GM12878 (cell line): ENCODE results near the gene SLC23A2. TPM values are rescaled to one million over a fixed set of nuclear protein-coding genes. Genes with fewer than 3 reads are reported as not detected.

Experiments used
- DPF2 ChIP-seq: fragments of 450-650 bp; IDR thresholded peaks from 2 replicates; pipeline ENCODE4 v1.6.1; 2017; ENCODE audit warnings: mild to moderate bottlenecking
- JUND ChIP-seq: IDR thresholded peaks from 2 replicates; pipeline ENCODE4 v1.6.1; 2012; ENCODE audit warnings: low read depth, mild to moderate bottlenecking, low read length, improper control_type of control experiment, moderate library complexity
- MEF2B ChIP-seq: fragments of 450-650 bp; IDR thresholded peaks from 2 replicates; pipeline ENCODE4 v1.6.1; 2018; ENCODE audit warnings: mild to moderate bottlenecking, moderate library complexity; ENCODE audit not compliant: partially characterized antibody, poor library complexity, severe bottlenecking
- NFIC ChIP-seq: IDR thresholded peaks from 2 replicates; pipeline ENCODE4 v1.6.1; 2012; ENCODE audit warnings: low read depth, mild to moderate bottlenecking, inconsistent platforms, low read length, moderate library complexity
- NFYB ChIP-seq: IDR thresholded peaks from 2 replicates; pipeline ENCODE4 v1.6.1; 2011; ENCODE audit warnings: low read depth, mild to moderate bottlenecking, low read length, improper control_type of control experiment, moderate library complexity; ENCODE audit not compliant: insufficient read depth
- PAX5 ChIP-seq: IDR thresholded peaks from 2 replicates; pipeline ENCODE4 v1.6.1; 2011; ENCODE audit warnings: low read depth, low read length, borderline replicate concordance
- POLR2AphosphoS5 ChIP-seq: IDR thresholded peaks from 2 replicates; pipeline ENCODE4 v1.6.1; 2011; ENCODE audit warnings: mild to moderate bottlenecking, low read length, inconsistent platforms
- RAD51 ChIP-seq: fragments of 450-650 bp; IDR thresholded peaks from 2 replicates; pipeline ENCODE4 v1.6.1; 2016; ENCODE audit warnings: moderate library complexity, mild to moderate bottlenecking, inconsistent platforms
- RUNX3 ChIP-seq: IDR thresholded peaks from 2 replicates; pipeline ENCODE4 v1.6.1; 2012; ENCODE audit warnings: low read length, inconsistent platforms
- SMAD5 ChIP-seq: IDR thresholded peaks from 2 replicates; pipeline ENCODE4 v1.6.1; 2016; ENCODE audit warnings: antibody characterized with exemption, low read depth
- SREBF1 ChIP-seq: IDR thresholded peaks from 2 replicates; pipeline ENCODE4 v1.6.1; 2012; ENCODE audit warnings: mild to moderate bottlenecking, low read length
- polyA plus RNA-seq, 11 experiments: library from polyadenylated mRNA; depleted of rRNA in 4 of 11; unstranded in 6 of 11; stranded (reverse) in 5 of 11; fragments of >200 nt; fragmentation: Nextera tagmentation in 4 of 11; fragmentation: Illumina TruSeq in 1 of 11; extraction: Ambion mirVana in 4 of 11; extraction: Trizol in 1 of 11; gene quantifications; 1 replicate in 1 of 11; 2 replicates in 10 of 11; pipeline versions ENCODE4 v1.2.1 to v1.2.3, GENCODE V29; 2011 to 2016; ENCODE audit warnings: inconsistent platforms in 2 of 11, missing spikeins in 2 of 11, low read depth in 1 of 11
- total RNA-seq, 4 experiments: library from RNA; depleted of rRNA in 3 of 4; stranded (reverse); fragments of >200 nt in 3 of 4; fragmentation: Illumina TruSeq in 1 of 4; extraction: Trizol in 1 of 4; gene quantifications; 2 replicates each; pipeline versions ENCODE4 v1.2.1 to v1.2.3, GENCODE V29; 2013 to 2021
- TF ChIP-seq, protein P1 (sequence below): IDR thresholded peaks from 2 replicates; pipeline ENCODE4 v1.6.1; 2012; ENCODE audit warnings: improper control_type of control experiment, low read depth, low read length; ENCODE audit not compliant: insufficient replicate concordance
- TF ChIP-seq, protein P2 (sequence below): fragments of 450-650 bp; IDR thresholded peaks from 2 replicates; pipeline ENCODE4 v1.6.1; 2017; ENCODE audit warnings: mild to moderate bottlenecking, moderate library complexity
- TF ChIP-seq, protein P3 (sequence below): fragments of 450-650 bp; conservative IDR thresholded peaks from 2 replicates; pipeline ENCODE4 v1.6.1; 2017; ENCODE audit warnings: mild to moderate bottlenecking, moderate library complexity
- TF ChIP-seq, protein P4 (sequence below): IDR thresholded peaks from 2 replicates; pipeline ENCODE4 v1.6.1; 2012; ENCODE audit warnings: low read depth, low read length, improper control_type of control experiment
- TF ChIP-seq, protein P5 (sequence below): fragments of 450-650 bp; IDR thresholded peaks from 2 replicates; pipeline ENCODE4 v1.6.1; 2017; ENCODE audit warnings: low read depth, mild to moderate bottlenecking, moderate library complexity

SLC23A2 gene
- total and polyA plus RNA-seq, 10 of the 15 experiments (the other 5 are each of a cell fraction or from before 2014, with no cell fraction given) = 4.4 to 56.1 (median 35.5) TPM

DNA sequence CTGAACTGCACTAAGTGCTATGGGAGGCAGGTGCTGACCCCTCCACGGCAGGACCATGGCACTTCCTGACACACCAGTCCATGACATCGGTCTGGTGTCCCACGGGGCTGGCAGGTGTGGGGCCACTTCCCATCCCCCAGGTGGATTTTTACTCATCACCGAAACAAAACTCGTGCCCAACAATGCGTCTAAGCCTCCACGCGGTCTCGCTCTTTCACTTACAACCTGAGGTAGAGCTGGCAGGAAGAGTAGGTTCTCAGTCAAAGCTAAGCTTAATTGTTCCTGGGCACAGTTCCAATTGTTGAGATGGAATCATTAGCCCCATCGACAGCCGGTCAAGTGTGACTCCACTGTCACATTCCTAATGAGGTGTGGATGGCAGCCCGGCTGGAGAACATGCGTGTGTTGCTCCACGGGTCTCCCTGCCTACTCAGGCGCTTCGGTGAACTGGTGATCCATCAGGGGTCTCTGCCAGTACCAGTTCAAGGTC lies 125.7 kb downstream of the SLC23A2 start (continued):
- TF ChIP-seq, protein P1, sequence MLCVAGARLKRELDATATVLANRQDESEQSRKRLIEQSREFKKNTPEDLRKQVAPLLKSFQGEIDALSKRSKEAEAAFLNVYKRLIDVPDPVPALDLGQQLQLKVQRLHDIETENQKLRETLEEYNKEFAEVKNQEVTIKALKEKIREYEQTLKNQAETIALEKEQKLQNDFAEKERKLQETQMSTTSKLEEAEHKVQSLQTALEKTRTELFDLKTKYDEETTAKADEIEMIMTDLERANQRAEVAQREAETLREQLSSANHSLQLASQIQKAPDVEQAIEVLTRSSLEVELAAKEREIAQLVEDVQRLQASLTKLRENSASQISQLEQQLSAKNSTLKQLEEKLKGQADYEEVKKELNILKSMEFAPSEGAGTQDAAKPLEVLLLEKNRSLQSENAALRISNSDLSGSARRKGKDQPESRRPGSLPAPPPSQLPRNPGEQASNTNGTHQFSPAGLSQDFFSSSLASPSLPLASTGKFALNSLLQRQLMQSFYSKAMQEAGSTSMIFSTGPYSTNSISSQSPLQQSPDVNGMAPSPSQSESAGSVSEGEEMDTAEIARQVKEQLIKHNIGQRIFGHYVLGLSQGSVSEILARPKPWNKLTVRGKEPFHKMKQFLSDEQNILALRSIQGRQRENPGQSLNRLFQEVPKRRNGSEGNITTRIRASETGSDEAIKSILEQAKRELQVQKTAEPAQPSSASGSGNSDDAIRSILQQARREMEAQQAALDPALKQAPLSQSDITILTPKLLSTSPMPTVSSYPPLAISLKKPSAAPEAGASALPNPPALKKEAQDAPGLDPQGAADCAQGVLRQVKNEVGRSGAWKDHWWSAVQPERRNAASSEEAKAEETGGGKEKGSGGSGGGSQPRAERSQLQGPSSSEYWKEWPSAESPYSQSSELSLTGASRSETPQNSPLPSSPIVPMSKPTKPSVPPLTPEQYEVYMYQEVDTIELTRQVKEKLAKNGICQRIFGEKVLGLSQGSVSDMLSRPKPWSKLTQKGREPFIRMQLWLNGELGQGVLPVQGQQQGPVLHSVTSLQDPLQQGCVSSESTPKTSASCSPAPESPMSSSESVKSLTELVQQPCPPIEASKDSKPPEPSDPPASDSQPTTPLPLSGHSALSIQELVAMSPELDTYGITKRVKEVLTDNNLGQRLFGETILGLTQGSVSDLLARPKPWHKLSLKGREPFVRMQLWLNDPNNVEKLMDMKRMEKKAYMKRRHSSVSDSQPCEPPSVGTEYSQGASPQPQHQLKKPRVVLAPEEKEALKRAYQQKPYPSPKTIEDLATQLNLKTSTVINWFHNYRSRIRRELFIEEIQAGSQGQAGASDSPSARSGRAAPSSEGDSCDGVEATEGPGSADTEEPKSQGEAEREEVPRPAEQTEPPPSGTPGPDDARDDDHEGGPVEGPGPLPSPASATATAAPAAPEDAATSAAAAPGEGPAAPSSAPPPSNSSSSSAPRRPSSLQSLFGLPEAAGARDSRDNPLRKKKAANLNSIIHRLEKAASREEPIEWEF = no peak
- TF ChIP-seq SMAD5 (no peak), PAX5 (no peak), JUND (no peak), RUNX3 (no peak), RAD51 (no peak), POLR2AphosphoS5 (no peak), MEF2B (peak; percentile 69), DPF2 (peak; percentile 35; the same call in 1 of the 2 replicates), SREBF1 (no peak), NFYB (no peak), NFIC (no peak)
- TF ChIP-seq, protein P2, sequence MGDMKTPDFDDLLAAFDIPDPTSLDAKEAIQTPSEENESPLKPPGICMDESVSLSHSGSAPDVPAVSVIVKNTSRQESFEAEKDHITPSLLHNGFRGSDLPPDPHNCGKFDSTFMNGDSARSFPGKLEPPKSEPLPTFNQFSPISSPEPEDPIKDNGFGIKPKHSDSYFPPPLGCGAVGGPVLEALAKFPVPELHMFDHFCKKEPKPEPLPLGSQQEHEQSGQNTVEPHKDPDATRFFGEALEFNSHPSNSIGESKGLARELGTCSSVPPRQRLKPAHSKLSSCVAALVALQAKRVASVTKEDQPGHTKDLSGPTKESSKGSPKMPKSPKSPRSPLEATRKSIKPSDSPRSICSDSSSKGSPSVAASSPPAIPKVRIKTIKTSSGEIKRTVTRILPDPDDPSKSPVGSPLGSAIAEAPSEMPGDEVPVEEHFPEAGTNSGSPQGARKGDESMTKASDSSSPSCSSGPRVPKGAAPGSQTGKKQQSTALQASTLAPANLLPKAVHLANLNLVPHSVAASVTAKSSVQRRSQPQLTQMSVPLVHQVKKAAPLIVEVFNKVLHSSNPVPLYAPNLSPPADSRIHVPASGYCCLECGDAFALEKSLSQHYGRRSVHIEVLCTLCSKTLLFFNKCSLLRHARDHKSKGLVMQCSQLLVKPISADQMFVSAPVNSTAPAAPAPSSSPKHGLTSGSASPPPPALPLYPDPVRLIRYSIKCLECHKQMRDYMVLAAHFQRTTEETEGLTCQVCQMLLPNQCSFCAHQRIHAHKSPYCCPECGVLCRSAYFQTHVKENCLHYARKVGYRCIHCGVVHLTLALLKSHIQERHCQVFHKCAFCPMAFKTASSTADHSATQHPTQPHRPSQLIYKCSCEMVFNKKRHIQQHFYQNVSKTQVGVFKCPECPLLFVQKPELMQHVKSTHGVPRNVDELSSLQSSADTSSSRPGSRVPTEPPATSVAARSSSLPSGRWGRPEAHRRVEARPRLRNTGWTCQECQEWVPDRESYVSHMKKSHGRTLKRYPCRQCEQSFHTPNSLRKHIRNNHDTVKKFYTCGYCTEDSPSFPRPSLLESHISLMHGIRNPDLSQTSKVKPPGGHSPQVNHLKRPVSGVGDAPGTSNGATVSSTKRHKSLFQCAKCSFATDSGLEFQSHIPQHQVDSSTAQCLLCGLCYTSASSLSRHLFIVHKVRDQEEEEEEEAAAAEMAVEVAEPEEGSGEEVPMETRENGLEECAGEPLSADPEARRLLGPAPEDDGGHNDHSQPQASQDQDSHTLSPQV = no peak
- TF ChIP-seq, protein P3, sequence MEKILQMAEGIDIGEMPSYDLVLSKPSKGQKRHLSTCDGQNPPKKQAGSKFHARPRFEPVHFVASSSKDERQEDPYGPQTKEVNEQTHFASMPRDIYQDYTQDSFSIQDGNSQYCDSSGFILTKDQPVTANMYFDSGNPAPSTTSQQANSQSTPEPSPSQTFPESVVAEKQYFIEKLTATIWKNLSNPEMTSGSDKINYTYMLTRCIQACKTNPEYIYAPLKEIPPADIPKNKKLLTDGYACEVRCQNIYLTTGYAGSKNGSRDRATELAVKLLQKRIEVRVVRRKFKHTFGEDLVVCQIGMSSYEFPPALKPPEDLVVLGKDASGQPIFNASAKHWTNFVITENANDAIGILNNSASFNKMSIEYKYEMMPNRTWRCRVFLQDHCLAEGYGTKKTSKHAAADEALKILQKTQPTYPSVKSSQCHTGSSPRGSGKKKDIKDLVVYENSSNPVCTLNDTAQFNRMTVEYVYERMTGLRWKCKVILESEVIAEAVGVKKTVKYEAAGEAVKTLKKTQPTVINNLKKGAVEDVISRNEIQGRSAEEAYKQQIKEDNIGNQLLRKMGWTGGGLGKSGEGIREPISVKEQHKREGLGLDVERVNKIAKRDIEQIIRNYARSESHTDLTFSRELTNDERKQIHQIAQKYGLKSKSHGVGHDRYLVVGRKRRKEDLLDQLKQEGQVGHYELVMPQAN = no peak
- TF ChIP-seq, protein P4, sequence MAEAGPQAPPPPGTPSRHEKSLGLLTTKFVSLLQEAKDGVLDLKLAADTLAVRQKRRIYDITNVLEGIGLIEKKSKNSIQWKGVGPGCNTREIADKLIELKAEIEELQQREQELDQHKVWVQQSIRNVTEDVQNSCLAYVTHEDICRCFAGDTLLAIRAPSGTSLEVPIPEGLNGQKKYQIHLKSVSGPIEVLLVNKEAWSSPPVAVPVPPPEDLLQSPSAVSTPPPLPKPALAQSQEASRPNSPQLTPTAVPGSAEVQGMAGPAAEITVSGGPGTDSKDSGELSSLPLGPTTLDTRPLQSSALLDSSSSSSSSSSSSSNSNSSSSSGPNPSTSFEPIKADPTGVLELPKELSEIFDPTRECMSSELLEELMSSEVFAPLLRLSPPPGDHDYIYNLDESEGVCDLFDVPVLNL = no peak
- TF ChIP-seq, protein P5, sequence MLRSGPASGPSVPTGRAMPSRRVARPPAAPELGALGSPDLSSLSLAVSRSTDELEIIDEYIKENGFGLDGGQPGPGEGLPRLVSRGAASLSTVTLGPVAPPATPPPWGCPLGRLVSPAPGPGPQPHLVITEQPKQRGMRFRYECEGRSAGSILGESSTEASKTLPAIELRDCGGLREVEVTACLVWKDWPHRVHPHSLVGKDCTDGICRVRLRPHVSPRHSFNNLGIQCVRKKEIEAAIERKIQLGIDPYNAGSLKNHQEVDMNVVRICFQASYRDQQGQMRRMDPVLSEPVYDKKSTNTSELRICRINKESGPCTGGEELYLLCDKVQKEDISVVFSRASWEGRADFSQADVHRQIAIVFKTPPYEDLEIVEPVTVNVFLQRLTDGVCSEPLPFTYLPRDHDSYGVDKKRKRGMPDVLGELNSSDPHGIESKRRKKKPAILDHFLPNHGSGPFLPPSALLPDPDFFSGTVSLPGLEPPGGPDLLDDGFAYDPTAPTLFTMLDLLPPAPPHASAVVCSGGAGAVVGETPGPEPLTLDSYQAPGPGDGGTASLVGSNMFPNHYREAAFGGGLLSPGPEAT = no peak
